Stimulated activated CD4-positive, alpha-beta T cell treated with anti-CD3 and anti-CD28 coated beads, Interleukin-4, amount 100 ng/mL, for 24 hours (primary cell): ENCODE data around the gene S100A2.
A peak's percentile ranks its signal among the peaks of the same experiment; 100 is the strongest.

Experiments
- DNase-seq: peaks from one replicate; pipeline ENCODE4 v3.0.0-alpha.2; 2020

The S100A2 gene

DNA sequence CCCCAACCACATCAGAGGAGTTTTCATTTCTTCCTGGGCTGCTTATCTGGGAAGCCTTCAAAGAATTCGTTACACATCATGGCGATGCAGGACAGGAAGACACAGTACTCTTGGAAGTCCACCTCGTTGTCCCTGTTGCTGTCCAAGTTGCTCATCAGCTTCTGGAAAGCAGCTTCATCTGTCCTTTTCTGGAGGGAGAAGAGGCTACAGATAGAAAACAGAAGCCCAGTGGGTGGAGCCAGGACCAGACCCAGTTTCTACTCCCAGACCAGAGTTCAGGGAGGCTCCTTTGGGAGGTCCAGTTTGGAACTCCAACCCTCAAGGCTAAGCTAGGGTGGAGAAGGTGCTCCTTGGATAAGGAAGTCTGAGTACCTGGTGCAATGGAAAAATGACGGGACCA is 21.9 kb downstream of the S100A2 start:
- DNase-seq = no peak

DNA sequence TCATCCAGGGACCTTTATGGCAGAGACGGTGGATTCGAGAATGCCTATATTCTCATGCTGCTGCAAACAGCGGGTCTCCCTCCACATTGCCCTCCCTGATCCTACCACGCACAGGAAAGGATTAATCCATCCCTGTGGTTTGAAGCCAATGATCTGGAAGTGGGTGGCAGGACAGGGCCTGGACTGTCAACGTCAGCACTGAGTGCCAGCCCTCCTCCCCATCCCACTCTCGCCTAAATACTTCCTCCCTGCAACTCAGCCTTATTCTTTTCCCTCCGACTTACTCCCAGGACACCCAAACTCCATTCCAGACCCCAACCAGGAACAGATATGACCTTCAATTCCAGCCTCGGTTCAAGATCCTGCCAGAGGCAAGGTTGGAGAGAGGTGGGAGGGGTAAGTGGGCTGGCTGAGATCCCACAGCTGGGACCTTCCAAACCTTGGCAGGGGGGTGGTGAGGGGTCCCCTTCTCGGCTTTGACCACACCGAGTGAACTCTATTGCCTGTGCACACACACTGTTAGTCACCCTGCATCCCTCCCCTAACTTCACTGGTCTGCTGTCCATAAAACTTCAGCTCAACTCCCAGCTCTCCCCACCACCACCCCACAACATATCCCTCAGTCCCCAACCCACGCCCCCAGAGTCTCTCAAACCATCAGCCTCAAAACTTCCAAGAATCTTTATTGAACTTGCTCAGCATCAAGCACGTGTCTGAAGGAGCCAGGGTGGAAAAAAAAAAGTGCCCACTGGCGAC is 22.5 kb downstream of the S100A2 start:
- DNase-seq = no peak

- DNase-seq = no peak
Observed at GRCh38 chr1:153541641-153542590, 23.7 kb downstream of the S100A2 start.

GRCh38 chr1:153540394-153541361 is 25.0 kb downstream of the S100A2 start, which contains the start of gene S100A5:
TSS of gene S100A5 (minus strand) at chr1:153540934. CDS start at chr1:153540191, 743 bp downstream.
- peak; percentile 61 for DNase-seq

GRCh38 chr1:153539395-153540093 is 26.1 kb downstream of the S100A2 start:
- DNase-seq = no peak

DNA sequence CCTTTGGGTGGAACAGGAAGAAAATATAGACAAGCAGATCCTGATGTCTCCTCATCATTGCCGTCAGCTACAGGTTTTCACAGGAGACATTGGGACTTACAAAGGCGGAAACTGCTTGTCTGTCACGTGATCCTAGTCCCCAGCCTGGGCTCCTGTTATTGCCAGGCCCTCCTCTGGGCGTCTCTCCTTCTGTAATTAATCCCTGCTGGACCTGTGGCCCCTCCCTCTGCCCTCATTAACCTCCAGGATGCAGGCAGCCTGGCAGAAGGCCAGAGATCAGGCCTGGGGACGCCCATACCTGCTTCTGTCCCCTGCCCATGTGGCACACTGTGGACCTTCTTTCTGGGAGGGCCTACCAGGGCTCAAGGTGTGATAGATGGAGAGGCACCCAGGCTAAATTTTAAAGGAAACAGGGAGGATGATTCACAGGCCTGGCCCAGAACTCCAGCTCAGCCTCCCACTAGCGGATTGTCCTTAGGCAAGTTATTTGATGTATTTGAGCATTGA is 27.3 kb downstream of the S100A2 start:
- DNase-seq = no peak

- no peak for DNase-seq
Observed at GRCh38 chr1:153537376-153537730, 28.3 kb downstream of the S100A2 start.

GRCh38 chr1:153536671-153537375 is 28.8 kb downstream of the S100A2 start:
- DNase-seq = no peak

GRCh38 chr1:153536012-153536670 is 29.5 kb downstream of the S100A2 start:
- peak; percentile 83 for DNase-seq

GRCh38 chr1:153535242-153536011 is 30.2 kb downstream of the S100A2 start, which contains the start of gene S100A6:
TSS of gene S100A6 (minus strand) at chr1:153535991. CDS start at chr1:153535339, 652 bp downstream.
- peak; percentile 42 for DNase-seq

- DNase-seq = no peak
Observed at GRCh38 chr1:153534925-153535241, 30.8 kb downstream of the S100A2 start.

DNA sequence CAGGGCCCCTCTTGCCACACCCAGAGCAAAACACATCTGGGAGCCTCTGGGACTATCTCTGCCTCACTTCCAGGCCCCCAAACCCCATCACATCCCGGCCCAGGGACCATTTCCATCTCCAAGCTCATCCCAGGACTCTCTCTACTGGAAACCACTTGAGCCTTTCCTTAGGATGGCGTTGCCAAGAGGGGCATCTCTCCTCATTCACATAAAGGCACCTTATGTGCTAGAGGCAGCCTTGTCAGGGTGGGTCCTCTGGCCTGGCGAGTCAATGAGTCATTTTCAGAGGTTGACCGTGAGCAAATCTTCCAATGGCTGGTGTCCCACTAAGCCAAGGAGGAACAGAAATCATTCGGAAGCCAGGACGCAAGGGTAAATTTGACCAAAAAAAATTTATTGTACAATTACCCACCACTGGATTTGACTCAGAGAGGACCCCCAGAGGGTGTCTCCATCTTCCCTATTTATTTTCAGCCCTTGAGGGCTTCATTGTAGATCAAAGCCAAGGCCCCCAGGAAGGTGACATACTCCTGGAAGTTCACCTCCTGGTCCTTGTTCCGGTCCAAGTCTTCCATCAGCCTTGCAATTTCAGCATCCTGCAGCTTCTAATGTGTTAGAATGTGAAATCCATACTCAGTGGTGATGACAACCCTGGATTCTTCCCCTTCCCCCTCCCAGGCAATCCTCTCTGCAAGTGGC is 31.3 kb downstream of the S100A2 start:
- DNase-seq = no peak

GRCh38 chr1:153533689-153534201 is 31.9 kb downstream of the S100A2 start:
- DNase-seq = no peak

- DNase-seq = peak; percentile 80
Observed at GRCh38 chr1:153532769-153533599, 32.7 kb downstream of the S100A2 start.

- DNase-seq = peak; percentile 46
Observed at GRCh38 chr1:153532181-153532580, 33.5 kb downstream of the S100A2 start.

GRCh38 chr1:153531638-153532037 is 34.0 kb downstream of the S100A2 start:
- DNase-seq = no peak

GRCh38 chr1:153527683-153528040 is 38.0 kb downstream of the S100A2 start:
- no peak for DNase-seq
